GM12878 (cell line): ENCODE results near the gene NUAK1.

Experiments used
- CTCF ChIP-seq, 3 experiments: IDR thresholded peaks in 2 of 3; conservative IDR thresholded peaks in 1 of 3; 2 replicates each; pipeline ENCODE4 v1.5.1; 2011; ENCODE audit warnings: low read depth in 3 of 3, low read length in 3 of 3, mild to moderate bottlenecking in 3 of 3, control low read depth in 2 of 3, moderate library complexity in 2 of 3, inconsistent platforms in 1 of 3, mixed read lengths in 1 of 3; ENCODE audit not compliant: control insufficient read depth in 2 of 3, insufficient read depth in 1 of 3; ENCODE audit errors: extremely low read depth in 1 of 3
- IRF3 ChIP-seq: fragments of 450-650 bp; IDR thresholded peaks from 2 replicates; pipeline ENCODE4 v1.6.1; 2014; ENCODE audit warnings: mild to moderate bottlenecking
- MXI1 ChIP-seq: fragments of 150-350 bp; IDR thresholded peaks from 2 replicates; pipeline ENCODE4 v1.6.1; 2011; ENCODE audit warnings: low read depth, mild to moderate bottlenecking, inconsistent platforms, low read length, improper control_type of control experiment
- PAX8 ChIP-seq: fragments of 450-650 bp; IDR thresholded peaks from 2 replicates; pipeline ENCODE4 v1.6.1; 2017; ENCODE audit warnings: mild to moderate bottlenecking, moderate library complexity
- ZNF592 ChIP-seq: fragments of 450-650 bp; IDR thresholded peaks from 2 replicates; pipeline ENCODE4 v1.6.1; 2017; ENCODE audit warnings: mild to moderate bottlenecking, moderate library complexity
- ZNF687 ChIP-seq: fragments of 450-650 bp; IDR thresholded peaks from 2 replicates; pipeline ENCODE4 v1.6.1; 2017; ENCODE audit warnings: mild to moderate bottlenecking, moderate library complexity
- ZSCAN29 ChIP-seq: fragments of 450-650 bp; IDR thresholded peaks from 2 replicates; pipeline ENCODE4 v1.6.1; 2017; ENCODE audit warnings: mild to moderate bottlenecking, moderate library complexity

GRCh38 chr12:106120519-106121105 is 18.1 kb downstream of the NUAK1 start:
- TF ChIP-seq MXI1 (no peak), IRF3 (no peak), PAX8 (no peak), ZNF687 (no peak), CTCF (IDR thresholded peaks at IDR 0.05 in 2 of 3, conservative IDR thresholded peaks at IDR 0.05 in 1 of 3; ENCODE audit: control insufficient read depth in 2 of 3, extremely low read depth in 1 of 3, insufficient read depth in 1 of 3, low read depth in 3 of 3, low read length in 3 of 3) (no peak), ZSCAN29 (no peak), ZNF592 (no peak)
